ENCODE data around the gene THNSL1.

DNA sequence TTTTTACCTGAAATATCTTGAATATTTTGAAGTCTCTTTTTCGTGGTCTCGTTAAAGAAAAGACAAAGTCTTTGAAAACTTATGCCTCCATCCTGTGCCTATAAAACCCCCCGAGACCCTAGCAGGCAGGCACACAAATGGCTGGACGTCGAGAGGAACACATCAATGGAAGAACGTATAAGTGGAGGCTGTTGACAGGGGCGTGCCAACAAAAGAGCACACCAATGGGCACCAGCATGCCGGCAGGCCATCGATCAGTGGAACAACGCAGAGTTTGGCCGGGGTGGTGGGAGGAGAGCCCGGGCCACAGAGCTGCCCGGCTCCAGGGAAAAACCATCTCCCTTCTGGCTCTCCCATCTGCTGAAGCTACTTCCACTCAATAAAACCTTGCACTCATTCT is 25.1 kb upstream of the THNSL1 start:
- TF ChIP-seq, protein P1, sequence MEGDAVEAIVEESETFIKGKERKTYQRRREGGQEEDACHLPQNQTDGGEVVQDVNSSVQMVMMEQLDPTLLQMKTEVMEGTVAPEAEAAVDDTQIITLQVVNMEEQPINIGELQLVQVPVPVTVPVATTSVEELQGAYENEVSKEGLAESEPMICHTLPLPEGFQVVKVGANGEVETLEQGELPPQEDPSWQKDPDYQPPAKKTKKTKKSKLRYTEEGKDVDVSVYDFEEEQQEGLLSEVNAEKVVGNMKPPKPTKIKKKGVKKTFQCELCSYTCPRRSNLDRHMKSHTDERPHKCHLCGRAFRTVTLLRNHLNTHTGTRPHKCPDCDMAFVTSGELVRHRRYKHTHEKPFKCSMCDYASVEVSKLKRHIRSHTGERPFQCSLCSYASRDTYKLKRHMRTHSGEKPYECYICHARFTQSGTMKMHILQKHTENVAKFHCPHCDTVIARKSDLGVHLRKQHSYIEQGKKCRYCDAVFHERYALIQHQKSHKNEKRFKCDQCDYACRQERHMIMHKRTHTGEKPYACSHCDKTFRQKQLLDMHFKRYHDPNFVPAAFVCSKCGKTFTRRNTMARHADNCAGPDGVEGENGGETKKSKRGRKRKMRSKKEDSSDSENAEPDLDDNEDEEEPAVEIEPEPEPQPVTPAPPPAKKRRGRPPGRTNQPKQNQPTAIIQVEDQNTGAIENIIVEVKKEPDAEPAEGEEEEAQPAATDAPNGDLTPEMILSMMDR (conservative IDR thresholded peaks at IDR 0.05): no peak
- no peak for TF ChIP-seq ZFX (IDR thresholded peaks at IDR 0.05)
